ENCODE data around the gene KIAA0232.

- no peak for TF ChIP-seq LEF1 (IDR thresholded peaks at IDR 0.05; ENCODE audit: borderline replicate concordance)
- TF ChIP-seq SP1 (IDR thresholded peaks at IDR 0.05): no peak
- no peak for TF ChIP-seq FOXA1 (IDR thresholded peaks at IDR 0.05)
- TF ChIP-seq FOXM1 (IDR thresholded peaks at IDR 0.05; ENCODE audit: borderline replicate concordance): no peak
- TF ChIP-seq L3MBTL2 (conservative IDR thresholded peaks at IDR 0.05): no peak
- TF ChIP-seq BHLHE40 (IDR thresholded peaks at IDR 0.05; ENCODE audit: borderline replicate concordance): no peak
- no peak for TF ChIP-seq TARDBP (IDR thresholded peaks at IDR 0.05)
- TF ChIP-seq HDGF (IDR thresholded peaks at IDR 0.05; ENCODE audit: borderline replicate concordance): no peak
- no peak for TF ChIP-seq ELF4 (IDR thresholded peaks at IDR 0.05)
These were observed 105.3 kb downstream of the KIAA0232 start for GRCh38 chr4:6887591-6888371.

Data from HEK293T (cell line).